Stimulated activated CD4-positive, alpha-beta T cell treated with anti-CD3 and anti-CD28 coated beads, Interleukin-4, amount 100 ng/mL, for 48 hours (primary cell): ENCODE data around the gene BCAM.

Source experiments
- DNase-seq, 2 donors: peaks; one replicate each; pipeline ENCODE4 v3.0.0-alpha.2; 2020; ENCODE audit warnings: low read depth in 2 of 2

The BCAM gene

GRCh38 chr19:44792281-44792680 lies 16.6 kb upstream of the BCAM start:
- no peak for DNase-seq

GRCh38 chr19:44794610-44795009 lies 14.3 kb upstream of the BCAM start:
- DNase-seq, result no peak

GRCh38 chr19:44795398-44795987 lies 13.4 kb upstream of the BCAM start:
- DNase-seq, result no peak

GRCh38 chr19:44796701-44797115 lies 12.2 kb upstream of the BCAM start:
- no peak for DNase-seq

GRCh38 chr19:44799627-44800346 lies 9.1 kb upstream of the BCAM start:
- DNase-seq, result no peak

- peak; percentile 79 to 91 for DNase-seq
Observed at GRCh38 chr19:44800461-44800860, 8.4 kb upstream of the BCAM start.

- DNase-seq, result no peak
Observed at GRCh38 chr19:44803442-44804428, 5.2 kb upstream of the BCAM start.

GRCh38 chr19:44806291-44806690 lies 2.6 kb upstream of the BCAM start:
- no peak for DNase-seq

GRCh38 chr19:44807162-44807561 lies 1.7 kb upstream of the BCAM start:
- DNase-seq, result no peak

- no peak for DNase-seq
Observed at GRCh38 chr19:44807652-44808462, 1.0 kb upstream of the BCAM start.

- no peak for DNase-seq
Observed at GRCh38 chr19:44809577-44810233, 802 bp downstream of the BCAM start.

GRCh38 chr19:44810234-44811121 lies 1.6 kb downstream of the BCAM start:
- no peak for DNase-seq

- DNase-seq, result no peak
Observed at GRCh38 chr19:44811122-44811419, 2.2 kb downstream of the BCAM start.

GRCh38 chr19:44812142-44812718 lies 3.3 kb downstream of the BCAM start:
- DNase-seq, result no peak

GRCh38 chr19:44813070-44813840 lies 4.4 kb downstream of the BCAM start:
- DNase-seq, result no peak

- DNase-seq, result no peak
Observed at GRCh38 chr19:44813841-44814470, 5.1 kb downstream of the BCAM start.

- no peak for DNase-seq
Observed at GRCh38 chr19:44814517-44814916, 5.6 kb downstream of the BCAM start.

- no peak for DNase-seq
Observed at GRCh38 chr19:44816301-44816700, 7.4 kb downstream of the BCAM start.
